Adrenal gland (tissue), 12 donors: ENCODE results near the gene FUT9. TPM values are rescaled to one million over a fixed set of nuclear protein-coding genes. Genes with fewer than 3 reads are reported as not detected.

Experiments used
- DNase-seq, 7 donors: peaks; one replicate each; pipeline ENCODE4 v3.0.0-alpha.2; 2019 to 2020
- H3K27ac ChIP-seq, 5 donors: fragments of 200-600 bp; sonication (generic) in 4 of 5; 1 replicate in 3 of 5; 2 replicates in 2 of 5; pipeline versions ENCODE4 v1.5.1 to v1.8.0; 2016 to 2020; ENCODE audit warnings: mild to moderate bottlenecking in 1 of 5
- H3K27me3 ChIP-seq: fragments of 200-600 bp; 2 replicates; pipeline ENCODE4 v1.8.0; 2021
- H3K36me3 ChIP-seq, 2 donors: fragments of 200-600 bp; replicated peaks in 1 of 2; 1 replicate in 1 of 2; 2 replicates in 1 of 2; pipeline versions ENCODE4 v1.5.1 to v1.8.0; 2018 to 2022
- H3K4me1 ChIP-seq, 2 donors: fragments of 200-600 bp; replicated peaks in 1 of 2; 1 replicate in 1 of 2; 2 replicates in 1 of 2; pipeline versions ENCODE4 v1.5.1 to v1.8.0; 2018 to 2021
- H3K4me3 ChIP-seq, 4 donors: fragments of 200-600 bp; sonication (generic) in 3 of 4; one replicate each; pipeline ENCODE4 v1.5.1; 2016 to 2018
- H3K9me3 ChIP-seq, 3 donors: fragments of 200-600 bp; sonication (generic) in 1 of 3; replicated peaks in 1 of 3; 1 replicate in 2 of 3; 2 replicates in 1 of 3; pipeline versions ENCODE4 v1.5.1 to v1.8.0; 2016 to 2021
- CTCF ChIP-seq, 6 experiments: fragments of 450-650 bp in 4 of 6; fragments of 200-600 bp in 2 of 6; sonication (generic) in 1 of 6; IDR thresholded peaks; 1 replicate in 5 of 6; 2 replicates in 1 of 6; pipeline versions ENCODE4 v1.5.1 to v1.8.0; 2016 to 2021; ENCODE audit warnings: antibody characterized with exemption in 6 of 6, mild to moderate bottlenecking in 2 of 6, moderate library complexity in 1 of 6
- POLR2A ChIP-seq, 2 donors: fragments of 450-650 bp; IDR thresholded peaks; one replicate each; pipeline ENCODE4 v1.6.1; 2017; ENCODE audit warnings: antibody characterized with exemption in 2 of 2, mild to moderate bottlenecking in 2 of 2, moderate library complexity in 1 of 2
- WGBS, 4 donors: extraction: QIAGEN DNeasy Blood & Tissue Kit in 2 of 4; methylation state at CpG; one replicate each; pipeline versions ENCODE4 v1.1.5 to v1.1.7; 2013 to 2017; 5-methylcytosine and 5-hydroxymethylcytosine counted together
- intact Hi-C, 2 donors: fragments of 100-400 bp; cut with DNase I; formaldehyde crosslinking; loops; one replicate each; pipeline versions ENCODE4 v1.14.1 to v1.15.0; 2022 to 2023
- polyA plus RNA-seq, 3 donors: library from polyadenylated mRNA; stranded (reverse); fragments of 200-250 nt in 2 of 3; fragments of 350-450 nt in 1 of 3; fragmentation: Illumina TruSeq in 1 of 3; extraction: RNeasy Lipid Tissue Mini Kit (QIAGEN cat#74804) in 1 of 3; gene quantifications; one replicate each; pipeline ENCODE4 v1.2.3, GENCODE V29; 2013 to 2014
- total RNA-seq, 9 donors: library from RNA; depleted of rRNA in 4 of 9; stranded (reverse); fragments of >200 nt in 4 of 9; fragments of 120-200 nt in 1 of 9; fragmentation: NEBNext Ultra II Directional in 1 of 9; extraction: Animal tissue kit (Norgen Biotek cat#: 25700) in 1 of 9; gene quantifications; one replicate each; pipeline versions ENCODE4 v1.1.0 to v1.2.4, GENCODE V29; 2013 to 2023
- donor health status: healthy with polysubstance abuse.
- donor health status: Bipolar disorder and iron deficiency.
- donor health status: DM: yes; HTN: yes; CAD: no.
- donor health status: DM: no; HTN: no; CAD: no.
- donor health status: DM: no; HTN: no; CAD: no.
- donor health status: DM: yes; HTN: yes; CAD: no.

Gene FUT9
- total and polyA plus RNA-seq, 12 donors: 0.07 to 0.33 (median 0.27) TPM; not detected in 5

- Histone ChIP-seq H3K27me3 (no peaks in the 10 kb centered on the region), H3K9me3 (no peaks in the 10 kb centered on the region), H3K4me3 (no peak overlapping the region), H3K4me1 (no peaks in the 10 kb centered on the region), H3K27ac (no peak overlapping the region), H3K36me3 (no peaks in the 10 kb centered on the region)
- WGBS, 4 donors: 62 to 72% (median 66%) methylated on average over 6 of the region's 6 CpGs
- no peak for DNase-seq
- intact Hi-C loops: no loop called here
- TF ChIP-seq POLR2A (IDR thresholded peaks at IDR 0.05) (no peak), CTCF (IDR thresholded peaks at IDR 0.05) (no peak)
Measured at GRCh38 chr6:96202571-96202970, 186.8 kb downstream of the FUT9 start.

GRCh38 chr6:96211341-96211740, 195.6 kb downstream of the FUT9 start:
- Histone ChIP-seq H3K4me3 (no peak overlapping the region), H3K9me3 (no peaks in the 10 kb centered on the region), H3K36me3 (no peaks in the 10 kb centered on the region), H3K27me3 (no peaks in the 10 kb centered on the region), H3K4me1 (no peaks in the 10 kb centered on the region), H3K27ac (no peak overlapping the region)
- DNase-seq: no peak
- WGBS, 4 donors: 70 to 81% (median 75%) methylated on average over 2 of the region's 2 CpGs
- intact Hi-C loops: no loop called here
- no peak for TF ChIP-seq CTCF (IDR thresholded peaks at IDR 0.05)
- no peak for TF ChIP-seq POLR2A (IDR thresholded peaks at IDR 0.05)

GRCh38 chr6:96212066-96212465, 196.3 kb downstream of the FUT9 start:
- Histone ChIP-seq H3K9me3 (no peaks in the 10 kb centered on the region), H3K27ac (no peak overlapping the region), H3K27me3 (no peaks in the 10 kb centered on the region), H3K4me3 (no peak overlapping the region), H3K36me3 (no peaks in the 10 kb centered on the region), H3K4me1 (no peaks in the 10 kb centered on the region)
- TF ChIP-seq POLR2A (IDR thresholded peaks at IDR 0.05) (no peak), CTCF (IDR thresholded peaks at IDR 0.05) (no peak)
- DNase-seq: no peak
- intact Hi-C loops: no loop called here

- no peaks in the 10 kb centered on the region for H3K4me1 ChIP-seq
- no peak overlapping the region for H3K27ac ChIP-seq
- H3K4me3 ChIP-seq: no peak overlapping the region
- 54 to 76% (median 63%) methylated on average over 3 of the region's 3 CpGs for WGBS, 4 donors
- intact Hi-C loops: no loop called here
- no peaks in the 10 kb centered on the region for H3K9me3 ChIP-seq
- H3K36me3 ChIP-seq: no peaks in the 10 kb centered on the region
- H3K27me3 ChIP-seq: no peaks in the 10 kb centered on the region
- DNase-seq: no peak
- TF ChIP-seq POLR2A (IDR thresholded peaks at IDR 0.05) (no peak), CTCF (IDR thresholded peaks at IDR 0.05) (no peak)
Measured at GRCh38 chr6:96213784-96214183, 198.0 kb downstream of the FUT9 start.
